Measurements from ENCODE around the gene TP53INP2.
"Not testable (repeated sequence)": the region's sequence is repeated elsewhere in the genome, so short reads cannot be mapped to it uniquely, and the experiment has no call there.

Gene TP53INP2

DNA sequence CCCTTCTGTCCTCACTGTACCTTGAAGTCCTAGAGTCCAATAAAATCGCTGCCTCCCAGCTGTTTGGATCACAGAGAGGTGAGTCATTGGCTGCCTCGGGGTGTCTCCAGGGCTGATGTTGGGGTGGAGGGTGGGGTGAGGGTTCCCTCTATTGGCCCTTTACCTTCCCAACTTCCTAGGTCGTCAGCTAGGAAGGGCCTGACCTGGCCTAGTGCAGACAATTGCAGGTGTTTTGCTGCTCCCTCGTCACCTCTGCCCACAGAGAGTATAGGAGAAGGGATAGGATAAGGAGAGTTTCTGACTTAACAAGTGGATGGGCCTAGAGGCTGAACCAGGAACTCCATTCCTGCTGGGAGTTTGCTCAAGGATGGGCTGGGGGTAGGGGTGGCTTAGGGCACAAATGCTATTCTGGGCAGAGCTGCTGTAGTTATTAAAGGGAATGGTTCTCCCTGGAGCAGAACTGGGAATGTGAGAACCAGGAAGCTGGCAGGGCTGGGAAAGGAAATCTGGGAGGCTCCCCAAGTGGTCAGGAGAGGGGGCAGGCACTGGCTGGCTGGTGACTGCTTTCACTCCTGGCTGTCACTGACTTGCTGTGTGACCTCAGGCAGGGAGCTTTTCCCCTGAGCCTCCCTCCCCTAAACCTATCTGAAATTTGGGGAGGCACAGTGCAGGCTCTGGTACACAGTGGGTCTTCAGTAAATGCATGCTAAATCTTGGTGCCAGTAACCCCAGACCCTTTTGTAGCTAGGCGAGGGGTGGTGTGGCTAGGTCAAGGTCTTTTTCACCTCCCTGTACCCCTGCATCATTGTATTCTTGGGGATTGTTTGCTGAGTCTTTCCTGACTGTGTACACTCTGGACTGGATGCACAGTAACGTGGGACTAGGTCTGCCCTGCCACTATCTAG is 1.5 kb downstream of the TP53INP2 start:
- no peak for FAIRE-seq

DNA sequence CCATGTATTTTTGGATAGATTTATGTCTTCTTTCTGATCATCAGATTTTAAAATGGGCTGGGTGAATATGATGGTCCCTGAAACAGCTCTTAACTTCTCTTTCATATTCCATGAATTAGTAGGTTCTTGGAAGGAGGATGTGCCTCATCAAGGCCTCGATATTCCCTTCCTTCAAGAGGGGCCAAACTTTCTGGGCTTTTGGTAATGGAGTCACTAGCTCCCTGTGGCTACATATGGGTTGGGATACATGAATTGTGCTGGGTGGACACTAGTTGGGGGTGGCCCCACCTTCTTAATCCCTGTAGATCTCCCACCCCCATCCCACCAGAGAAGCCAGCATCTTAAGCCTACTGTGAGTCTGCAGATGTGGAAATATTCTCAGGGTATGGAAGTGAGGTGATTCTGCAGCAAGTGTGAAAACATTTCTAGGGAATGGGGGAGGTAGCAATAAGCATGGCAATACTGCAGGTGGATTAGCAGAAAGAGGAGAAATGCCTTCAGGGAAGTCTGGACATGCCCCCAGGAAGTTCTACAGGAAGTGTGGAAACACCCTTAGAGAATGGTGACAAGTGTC is 2.2 kb downstream of the TP53INP2 start:
- FAIRE-seq: no peak

DNA sequence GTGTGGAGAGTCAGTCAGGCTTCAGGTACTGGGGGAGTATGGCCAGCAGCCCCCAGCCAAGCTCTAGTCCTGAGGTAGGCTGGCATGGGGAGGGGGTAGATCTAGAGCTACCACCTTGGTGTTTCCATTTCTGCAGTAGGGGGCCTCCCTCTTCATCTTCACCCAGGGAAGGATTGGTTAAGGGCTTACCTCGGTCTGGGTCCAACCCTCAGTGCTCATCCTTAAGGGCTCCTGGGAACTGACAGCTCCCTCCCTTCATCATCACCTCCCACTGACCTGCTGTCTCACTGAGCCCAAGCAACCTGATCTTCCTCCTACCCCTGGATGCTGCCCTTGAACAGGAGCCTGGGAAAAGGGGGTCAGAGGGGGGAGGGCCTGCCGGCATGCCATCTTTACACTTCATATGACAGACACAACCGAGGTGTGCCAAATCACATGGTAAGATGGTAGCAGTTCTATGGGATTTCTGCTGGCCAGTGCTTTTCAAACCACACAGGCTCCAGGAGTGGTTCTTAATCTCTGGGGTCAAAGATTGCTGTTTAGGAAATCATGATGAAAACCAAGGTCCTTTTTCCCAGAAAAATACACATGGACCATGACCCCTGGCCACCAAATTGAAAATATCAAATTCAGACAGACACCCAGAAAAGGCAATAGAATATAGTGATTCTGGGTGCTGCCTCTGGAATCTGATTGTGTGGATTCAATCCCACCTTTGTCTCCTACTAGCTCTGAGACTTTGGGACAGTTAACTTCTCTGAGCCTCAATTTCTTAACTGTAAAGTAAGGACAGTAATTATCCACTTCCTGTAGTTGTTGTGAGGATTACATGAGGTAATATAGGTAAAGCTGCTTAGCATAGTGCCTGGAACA is 3.0 kb downstream of the TP53INP2 start:
- FAIRE-seq: no peak

DNA sequence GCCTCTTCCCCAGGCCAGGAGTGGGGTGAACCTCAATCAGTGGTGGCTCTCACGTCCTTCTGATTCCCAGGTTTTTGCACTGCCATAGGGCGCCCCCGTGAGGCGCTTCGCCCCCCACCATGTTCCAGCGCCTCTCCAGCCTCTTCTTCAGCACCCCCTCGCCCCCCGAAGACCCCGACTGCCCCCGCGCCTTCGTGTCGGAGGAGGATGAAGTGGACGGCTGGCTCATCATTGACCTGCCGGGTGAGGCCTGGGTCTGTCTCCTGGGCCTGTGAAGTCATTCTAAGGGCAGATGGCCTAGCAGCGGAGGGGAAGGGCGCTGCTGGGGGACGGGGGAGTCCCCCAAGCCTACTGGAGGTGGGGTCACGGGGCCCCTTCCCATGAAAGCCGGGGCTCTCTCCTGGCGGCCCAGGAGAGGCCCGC is 4.5 kb downstream of the TP53INP2 start:
- FAIRE-seq: no peak

DNA sequence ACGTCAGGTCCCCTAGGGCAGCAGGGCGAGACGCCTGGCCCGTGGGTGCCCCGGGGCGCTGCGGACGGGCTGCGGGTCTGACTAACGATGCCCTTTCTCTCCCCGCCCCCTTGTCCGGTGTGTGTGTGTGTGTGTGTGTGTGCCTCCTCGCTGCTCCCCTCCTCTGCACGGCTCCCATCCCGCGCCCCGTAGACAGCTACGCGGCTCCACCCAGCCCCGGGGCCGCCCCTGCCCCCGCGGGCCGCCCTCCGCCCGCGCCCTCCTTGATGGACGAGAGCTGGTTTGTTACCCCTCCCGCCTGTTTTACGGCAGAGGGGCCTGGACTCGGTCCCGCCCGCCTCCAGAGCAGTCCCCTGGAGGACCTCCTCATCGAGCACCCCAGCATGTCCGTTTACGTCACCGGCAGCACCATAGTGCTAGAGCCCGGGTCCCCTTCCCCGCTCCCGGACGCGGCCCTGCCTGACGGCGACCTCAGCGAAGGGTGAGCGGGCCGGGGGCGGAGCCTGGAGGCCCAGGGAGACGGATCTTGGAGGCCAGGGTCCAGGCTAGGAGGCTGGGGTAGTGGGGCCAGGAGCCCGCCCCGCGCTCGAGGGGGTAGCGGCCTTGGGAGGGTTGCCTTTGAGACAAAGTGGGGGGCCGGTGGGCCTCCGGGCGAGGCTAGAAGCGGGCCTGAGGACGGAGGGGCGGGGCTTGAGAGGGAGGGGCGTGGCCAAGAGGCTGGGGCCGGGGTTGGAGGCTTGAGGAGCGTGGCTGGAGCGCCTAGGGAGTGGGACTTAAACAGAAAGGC is 5.1 kb downstream of the TP53INP2 start:
- no peak for FAIRE-seq

DNA sequence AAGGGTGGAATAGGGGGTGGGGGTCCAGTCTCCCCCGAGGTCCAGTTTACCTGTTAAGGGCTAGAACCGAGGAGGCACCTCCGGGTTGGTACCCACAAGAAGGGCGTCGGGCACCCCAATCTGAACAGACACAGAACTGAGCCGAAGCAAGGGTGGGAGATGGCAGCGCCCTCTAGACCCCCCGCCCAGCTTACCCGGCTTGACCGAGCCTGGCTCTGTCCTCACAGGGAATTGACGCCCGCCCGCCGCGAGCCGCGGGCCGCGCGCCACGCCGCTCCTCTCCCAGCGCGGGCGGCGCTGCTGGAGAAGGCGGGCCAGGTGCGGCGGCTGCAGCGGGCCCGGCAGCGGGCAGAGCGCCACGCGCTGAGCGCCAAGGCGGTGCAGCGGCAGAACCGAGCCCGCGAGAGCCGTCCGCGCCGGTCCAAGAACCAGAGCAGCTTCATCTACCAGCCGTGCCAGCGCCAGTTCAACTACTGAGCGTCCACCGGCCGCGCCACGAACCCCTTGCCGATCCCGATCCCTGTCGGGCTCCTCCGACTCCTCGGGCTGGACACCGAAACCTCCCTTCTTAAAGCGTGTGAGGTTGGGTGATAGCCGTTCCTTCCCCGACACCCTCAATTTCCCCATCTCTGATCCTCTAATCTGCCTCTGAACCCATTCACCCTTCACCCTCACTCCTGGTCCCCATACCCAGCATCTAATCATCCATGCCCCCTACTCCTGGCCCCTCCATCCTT is 5.9 kb downstream of the TP53INP2 start:
- FAIRE-seq: no peak

DNA sequence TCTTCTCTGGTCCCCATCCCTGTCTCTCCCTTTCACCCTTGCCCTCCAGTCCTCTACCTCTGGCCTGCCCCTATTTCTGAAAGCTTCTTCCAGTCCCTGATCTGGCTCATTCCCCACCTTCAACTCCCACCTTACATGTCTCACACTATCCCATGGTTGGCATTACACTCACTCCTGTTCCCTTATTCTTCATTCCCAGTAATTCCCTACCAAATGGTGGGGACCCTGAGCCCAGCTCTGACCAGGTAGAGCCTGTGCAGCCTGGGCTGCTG is 6.4 kb downstream of the TP53INP2 start:
- no peak for FAIRE-seq

DNA sequence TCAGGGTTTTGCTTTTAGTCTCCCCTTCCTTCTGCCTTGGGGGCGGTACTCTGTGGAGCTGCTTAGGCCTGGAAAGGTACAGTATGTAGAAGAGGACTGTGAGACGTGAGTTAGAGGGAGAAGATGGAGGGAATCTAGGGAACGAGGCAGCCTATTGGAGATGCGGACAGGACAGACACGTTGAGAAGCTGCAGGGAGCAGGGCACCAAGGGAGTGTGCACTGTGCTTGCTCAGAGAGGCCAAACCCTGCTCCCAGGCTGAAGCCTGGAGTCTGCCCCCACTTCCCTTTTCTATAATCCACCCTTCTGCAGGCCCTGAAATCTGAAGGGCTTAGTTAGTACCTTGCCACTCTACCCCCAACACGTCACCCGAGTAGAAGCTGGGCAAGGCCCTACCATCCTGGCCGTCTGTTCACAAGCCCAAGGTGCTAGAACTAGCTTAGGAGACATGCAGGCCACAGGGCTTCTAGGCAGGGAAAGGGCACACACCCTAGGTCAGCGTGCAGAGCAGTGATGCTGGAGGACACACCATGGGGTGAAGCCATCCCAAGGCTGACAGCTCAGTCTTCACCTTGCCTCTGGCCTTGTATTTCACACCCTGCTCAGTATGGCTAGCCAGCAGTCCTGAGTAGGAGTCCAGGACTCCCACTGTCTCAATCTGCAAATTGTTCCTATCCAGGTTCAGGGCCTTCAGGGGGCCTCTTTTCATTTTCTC is 6.9 kb downstream of the TP53INP2 start:
- no peak for FAIRE-seq

DNA sequence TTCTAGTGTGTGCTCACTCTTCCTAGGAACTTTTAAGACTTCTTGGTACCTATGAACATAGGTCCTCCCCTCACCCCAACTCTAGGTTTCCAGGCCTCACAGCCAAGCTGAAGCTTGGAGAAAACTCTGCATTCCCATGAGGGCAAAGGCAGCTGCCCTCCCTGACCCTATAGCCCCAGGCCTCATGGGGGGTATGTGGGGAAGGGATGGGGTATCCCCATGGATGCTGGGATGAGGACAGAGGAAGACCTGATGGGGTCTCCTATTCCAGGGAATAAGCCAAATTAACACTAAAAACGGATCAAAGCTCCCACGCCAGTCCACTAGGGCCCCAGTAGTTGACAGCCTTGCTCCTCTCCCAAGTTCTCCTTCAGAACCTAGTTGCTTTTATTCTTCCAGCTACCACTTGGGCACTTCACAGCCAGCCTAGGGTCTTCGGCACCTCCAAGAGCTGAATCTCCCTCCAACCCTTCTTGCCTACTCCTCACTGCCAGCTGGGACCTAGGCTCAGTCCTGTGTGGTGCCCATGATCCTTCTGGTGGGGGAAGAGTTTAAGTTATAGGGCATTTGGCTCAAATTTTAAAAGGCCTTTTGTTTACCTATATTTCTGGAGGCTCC is 7.8 kb downstream of the TP53INP2 start:
- no peak for FAIRE-seq

DNA sequence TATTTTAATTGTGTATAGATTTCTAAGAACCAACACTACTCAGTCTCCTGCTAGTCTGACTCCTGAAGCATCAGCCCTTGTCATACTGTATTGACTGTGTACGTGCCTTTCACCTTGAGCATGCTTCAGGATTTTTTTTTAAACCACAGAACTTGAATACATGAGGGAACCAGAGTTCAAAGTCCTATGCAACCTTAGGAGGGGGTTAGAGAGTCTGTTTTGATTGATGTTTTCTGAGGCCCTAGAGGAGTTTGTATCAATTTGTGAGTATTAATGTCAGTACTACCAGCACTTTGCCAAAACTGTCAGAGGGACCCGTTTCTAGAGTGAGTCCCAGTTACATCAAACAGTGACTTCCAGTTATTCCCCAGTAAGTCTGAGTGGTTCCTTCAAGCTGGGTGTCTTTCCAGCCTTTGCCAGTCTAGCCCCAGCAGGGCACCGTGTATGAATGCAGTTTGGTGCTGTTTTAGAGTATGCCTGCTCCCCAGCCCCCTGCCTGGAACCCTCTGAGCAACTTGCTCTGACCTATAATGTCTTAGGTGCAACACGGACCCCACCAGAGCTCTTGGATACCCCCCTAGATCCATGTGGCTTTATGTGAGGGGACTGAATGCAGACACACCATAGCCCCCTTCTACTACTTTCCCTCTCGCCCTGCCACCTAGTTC is 8.5 kb downstream of the TP53INP2 start:
- FAIRE-seq: no peak

DNA sequence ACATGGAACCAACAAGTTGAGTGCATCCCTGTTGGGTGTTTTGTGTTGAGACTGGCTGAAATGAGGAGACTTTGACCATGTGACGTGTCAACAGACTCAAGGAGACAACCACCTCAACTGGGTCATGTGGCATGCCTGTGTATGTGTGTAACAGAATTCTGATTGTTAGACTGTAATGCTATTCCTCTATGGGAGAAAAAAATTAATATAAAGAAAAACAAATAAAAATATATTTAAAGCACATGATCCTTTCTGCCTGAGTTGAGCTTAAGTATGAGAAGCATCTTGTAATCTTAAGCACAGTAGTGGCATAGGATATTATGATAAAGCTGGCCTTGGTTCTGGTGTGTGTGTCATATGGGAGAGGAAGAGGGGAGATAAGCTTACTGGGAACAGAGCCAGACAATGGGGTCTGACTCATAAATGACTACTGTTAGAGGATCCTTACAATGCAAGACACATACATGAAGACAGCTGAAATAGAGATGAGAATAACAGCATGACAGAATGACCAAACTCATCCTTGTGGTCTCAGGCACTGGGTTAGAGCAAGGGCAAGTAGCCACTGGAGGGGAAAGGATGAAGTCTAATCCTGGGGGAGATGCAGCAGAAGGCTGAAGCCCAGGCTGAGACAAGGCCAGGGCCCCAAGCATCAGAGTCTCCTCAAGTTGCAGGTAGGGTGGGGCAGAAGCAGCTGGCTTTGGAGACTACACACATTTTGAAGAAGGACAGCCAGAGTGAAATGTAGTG is 9.2 kb downstream of the TP53INP2 start:
- FAIRE-seq: no peak

DNA sequence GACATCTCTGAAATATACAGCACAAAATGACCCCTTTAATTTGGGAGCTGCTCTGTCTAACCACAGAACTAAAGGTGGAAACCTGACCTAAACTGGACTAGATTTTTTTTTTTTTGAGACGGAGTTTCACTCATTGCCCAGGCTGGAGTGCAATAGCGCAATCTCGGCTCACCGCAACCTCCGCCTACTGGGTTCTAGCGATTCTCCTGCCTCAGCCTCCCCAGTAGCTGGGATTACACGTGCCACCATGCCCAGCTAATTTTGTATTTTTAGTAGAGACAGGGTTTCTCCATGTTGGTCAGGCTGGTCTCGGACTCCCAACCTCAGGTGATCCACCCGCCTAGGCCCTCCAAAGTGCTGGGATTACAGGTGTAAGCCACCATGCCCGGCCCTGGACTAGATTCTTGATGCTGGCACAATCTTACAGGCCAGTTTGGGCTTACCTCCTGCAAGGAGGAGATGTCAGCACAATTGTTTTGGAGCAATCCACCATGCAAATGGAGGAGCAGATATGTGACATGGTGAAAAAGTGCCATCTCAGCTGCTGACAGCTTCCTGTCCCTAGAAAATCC is 9.9 kb downstream of the TP53INP2 start:
- not testable (repeated sequence) for FAIRE-seq

DNA sequence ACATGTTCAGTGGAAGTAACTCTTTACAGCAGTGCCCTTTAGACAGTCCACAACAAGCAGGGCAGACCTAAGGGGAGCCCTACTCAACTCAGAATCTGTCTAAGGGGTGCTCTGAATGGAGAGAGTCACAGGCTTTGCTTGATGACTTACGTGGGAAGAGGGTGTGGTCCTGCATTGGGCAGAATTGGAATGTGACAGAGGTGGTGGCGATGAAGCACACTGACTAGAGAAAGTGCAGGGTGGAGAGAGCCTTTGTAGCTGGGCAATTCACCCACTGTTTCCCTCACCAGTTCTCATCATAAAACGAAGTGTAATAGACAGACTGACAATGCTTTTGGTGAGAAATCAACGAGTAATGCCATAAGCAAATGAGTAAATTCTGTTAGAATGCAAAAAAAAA is 11.2 kb downstream of the TP53INP2 start:
- no peak for FAIRE-seq

DNA sequence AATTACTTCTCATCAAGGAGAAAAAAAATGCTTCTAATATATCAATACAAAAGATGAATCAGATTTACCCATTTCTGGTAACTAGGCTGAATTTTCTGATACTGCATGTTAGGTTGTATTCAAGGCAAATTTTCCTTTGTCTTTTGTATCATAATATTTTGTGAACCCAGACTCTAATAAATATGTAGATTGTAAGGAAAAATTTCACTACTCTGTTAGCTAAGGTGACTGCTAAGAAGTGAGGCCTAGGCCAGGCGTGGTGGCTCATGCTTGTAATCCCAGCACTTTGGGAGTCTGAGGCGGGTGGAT is 12.7 kb downstream of the TP53INP2 start:
- no peak for FAIRE-seq

DNA sequence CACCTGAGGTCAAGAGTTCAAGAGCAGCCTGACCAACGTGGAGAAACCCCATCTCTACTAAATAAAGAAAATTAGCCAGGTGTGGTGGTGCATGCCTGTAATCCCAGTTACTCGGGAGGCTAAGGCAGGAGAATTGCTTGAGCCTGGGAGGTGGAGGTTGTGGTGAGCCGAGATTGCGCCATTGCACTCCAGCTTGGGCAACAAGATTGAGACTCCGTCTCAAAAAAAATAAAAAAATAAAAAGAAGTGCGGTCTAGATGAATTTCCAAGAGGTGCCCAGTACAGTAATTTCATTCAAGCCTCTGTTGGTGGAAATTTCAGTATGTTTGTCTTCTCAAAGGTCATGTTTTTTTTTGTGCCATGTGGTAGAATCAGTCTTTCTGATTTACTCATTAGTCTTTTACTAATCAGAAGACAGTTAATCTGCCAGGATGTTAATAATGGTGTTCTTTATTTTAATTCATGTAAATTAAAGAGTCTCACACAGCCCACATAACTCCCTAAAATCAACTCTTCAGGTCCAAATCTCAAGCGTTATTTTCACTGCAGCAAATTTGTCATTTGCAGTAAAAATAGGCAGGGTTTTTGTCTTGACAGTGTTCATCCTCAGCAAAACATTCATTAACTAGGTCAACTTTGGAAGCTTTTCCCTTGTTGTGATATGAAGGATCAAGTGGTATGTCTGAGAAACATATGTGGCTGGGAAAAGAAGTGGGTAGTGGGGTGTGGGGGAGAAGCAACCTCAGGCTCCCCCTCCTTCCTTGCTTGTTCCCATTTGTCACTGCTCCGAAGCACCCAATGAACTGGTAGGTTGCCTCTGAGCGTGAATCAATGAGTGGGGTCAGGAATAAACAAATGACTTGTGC is 13.3 kb downstream of the TP53INP2 start:
- FAIRE-seq: no peak

DNA sequence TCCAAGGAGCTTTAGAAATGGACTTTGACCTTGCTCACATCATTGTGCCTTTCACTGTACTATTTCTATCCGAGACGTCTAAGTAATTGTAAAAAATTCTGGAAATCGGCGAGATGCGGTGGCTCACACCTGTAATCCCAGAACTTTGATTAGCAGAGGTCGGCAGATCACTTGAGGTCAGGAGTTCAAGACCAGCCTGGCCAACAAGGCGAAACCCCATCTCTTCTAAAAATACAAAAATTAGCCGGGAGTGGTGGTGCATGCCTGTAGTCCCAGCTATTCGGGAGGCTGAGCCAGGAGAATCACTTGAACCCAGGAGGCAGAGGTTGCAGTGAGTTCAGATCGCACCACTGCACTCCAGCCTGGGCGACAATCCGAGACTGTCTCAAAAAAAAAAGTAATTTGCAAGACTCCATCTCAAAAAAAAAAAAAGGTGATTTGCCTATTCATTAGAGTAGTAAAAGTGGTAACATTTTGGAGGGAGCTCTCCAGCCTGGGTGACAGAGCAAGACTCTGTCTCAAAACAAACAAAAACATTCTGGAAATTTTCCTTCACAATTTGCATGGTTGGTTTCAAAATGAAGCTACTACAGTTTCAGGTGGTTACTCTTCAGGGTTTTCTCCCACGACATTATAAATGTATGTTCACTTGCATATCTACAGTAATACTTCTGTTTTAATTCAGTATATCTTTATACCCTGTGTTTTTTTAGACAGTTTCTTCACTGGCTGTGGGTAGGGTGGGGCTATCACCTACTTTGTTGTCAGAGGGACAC is 15.3 kb downstream of the TP53INP2 start:
- not testable (repeated sequence) for FAIRE-seq

DNA sequence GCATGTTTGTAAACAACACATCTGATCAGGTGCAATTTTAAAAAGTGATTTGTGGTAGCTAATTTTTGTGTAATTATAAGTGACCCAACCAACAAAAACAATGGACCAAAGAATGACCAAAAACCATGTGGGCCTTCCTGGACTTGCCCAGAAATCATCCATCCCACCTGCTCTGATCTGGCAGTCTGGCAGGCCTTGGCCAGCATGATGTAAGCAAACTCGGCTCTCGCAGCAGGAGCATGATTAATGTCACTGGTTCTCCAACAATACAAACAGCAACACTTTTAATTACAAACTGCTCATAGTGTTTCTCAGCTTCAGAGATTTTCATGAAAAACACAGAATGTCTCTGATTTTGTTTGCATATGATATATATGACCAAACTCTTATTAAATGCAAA is 16.1 kb downstream of the TP53INP2 start:
- no peak for FAIRE-seq

DNA sequence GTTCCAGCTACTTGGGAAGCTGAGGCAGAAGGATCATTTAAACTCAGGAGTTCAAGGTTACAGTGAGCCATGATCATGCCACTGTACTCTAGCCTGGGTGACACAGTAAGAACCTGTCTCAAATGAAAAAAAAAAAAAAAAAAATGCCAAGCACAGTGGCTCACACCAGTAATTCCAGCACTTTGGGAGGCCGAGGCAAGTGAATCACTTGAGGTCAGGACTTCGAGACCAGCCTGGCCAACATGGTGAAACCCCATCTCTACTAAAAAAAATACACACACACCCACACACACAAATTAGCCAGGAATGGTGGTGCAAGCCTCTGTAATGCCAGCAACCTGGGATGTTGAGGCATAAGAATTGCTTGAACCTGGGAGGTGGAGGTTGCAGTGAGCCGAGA is 18.4 kb downstream of the TP53INP2 start:
- FAIRE-seq: not testable (repeated sequence)
